GM13977 (cell line): ENCODE data around the gene MINDY4.

ENCODE experiments used
- DNase-seq: peaks from one replicate; pipeline ENCODE4 v3.0.0; 2012; ENCODE audit warnings: low spot score
- CTCF ChIP-seq: IDR thresholded peaks from 2 replicates; pipeline ENCODE4 v1.5.1; 2012; ENCODE audit warnings: mild to moderate bottlenecking, control low read depth; ENCODE audit not compliant: insufficient read depth; ENCODE audit errors: extremely low read depth, missing control alignments
- in situ Hi-C: fragments of 300-500 bp; cut with MboI; formaldehyde crosslinking; loops from one replicate; pipeline ENCODE4 v1.12.0; 2022; ENCODE audit warnings: low sequenced_read_pairs, low pct_unique_long_range_greater_than_20kb, mixed read lengths, inconsistent platforms; ENCODE audit not compliant: unreplicated experiment

MINDY4 gene

GRCh38 chr7:30899630-30900029 is 128.4 kb downstream of the MINDY4 start:
- in situ Hi-C loops, result no loop called here
- no peak for DNase-seq

GRCh38 chr7:30900053-30900452 is 128.8 kb downstream of the MINDY4 start:
- no peak for TF ChIP-seq CTCF
- in situ Hi-C loops, result no loop called here
- no peak for DNase-seq

More at GRCh38 chr7:30899630-30900029, 128.4 kb downstream of the MINDY4 start:
- TF ChIP-seq CTCF, result no peak

- in situ Hi-C loops, result no loop called here
- TF ChIP-seq CTCF, result no peak
- no peak for DNase-seq
These were observed 129.7 kb downstream of the MINDY4 start for GRCh38 chr7:30900803-30901362.

- DNase-seq, result no peak
- in situ Hi-C loops, result no loop called here
- TF ChIP-seq CTCF, result no peak
These were observed 130.6 kb downstream of the MINDY4 start for GRCh38 chr7:30901856-30902255.

GRCh38 chr7:30902466-30902865 is 131.2 kb downstream of the MINDY4 start:
- TF ChIP-seq CTCF, result no peak
- in situ Hi-C loops, result no loop called here

GRCh38 chr7:30903146-30903545 is 131.9 kb downstream of the MINDY4 start:
- no peak for TF ChIP-seq CTCF
- in situ Hi-C loops, result no loop called here
- no peak for DNase-seq

More at GRCh38 chr7:30902466-30902865, 131.2 kb downstream of the MINDY4 start:
- DNase-seq, result no peak
